HEK293T (cell line): Measurements from ENCODE around the gene SMC3.

Experiments used
- CTCF ChIA-PET: fragments of 350-600 bp; formaldehyde crosslinking; extraction: SDS; loops from one replicate; lab custom pipeline; 2021; ENCODE audit warnings: antibody characterized with exemption, inconsistent platforms; lab: Yijun Ruan, JAX
- POLR2A ChIA-PET: fragments of 350-600 bp; formaldehyde crosslinking; extraction: SDS; loops from one replicate; lab custom pipeline; 2020; ENCODE audit warnings: antibody characterized with exemption, inconsistent platforms; lab: Yijun Ruan, JAX
- DNase-seq: peaks from one replicate; pipeline ENCODE4 v3.0.0; 2012; ENCODE audit warnings: mixed read lengths; ENCODE audit errors: extremely low spot score
- ARNT ChIP-seq: fragments of 450-650 bp; IDR thresholded peaks from 2 replicates; pipeline ENCODE4 v1.6.1; 2017; ENCODE audit warnings: mild to moderate bottlenecking
- BHLHE40 ChIP-seq: fragments of 450-650 bp; IDR thresholded peaks from 2 replicates; pipeline ENCODE4 v1.6.1; 2016; ENCODE audit warnings: mild to moderate bottlenecking, moderate library complexity, borderline replicate concordance
- CTBP1 ChIP-seq: fragments of 450-650 bp; IDR thresholded peaks from 2 replicates; pipeline ENCODE4 v1.6.1; 2016; ENCODE audit warnings: borderline replicate concordance
- ELF4 ChIP-seq: fragments of 450-650 bp; IDR thresholded peaks from 2 replicates; pipeline ENCODE4 v1.6.1; 2017; ENCODE audit warnings: antibody characterized with exemption
- FOXA1 ChIP-seq: fragments of 450-650 bp; IDR thresholded peaks from 2 replicates; pipeline ENCODE4 v1.6.1; 2016; ENCODE audit warnings: mild to moderate bottlenecking
- FOXK2 ChIP-seq: fragments of 450-650 bp; IDR thresholded peaks from 2 replicates; pipeline ENCODE4 v1.6.1; 2016; ENCODE audit warnings: mild to moderate bottlenecking
- FOXM1 ChIP-seq: fragments of 450-650 bp; IDR thresholded peaks from 2 replicates; pipeline ENCODE4 v1.6.1; 2017; ENCODE audit warnings: mild to moderate bottlenecking, borderline replicate concordance
- HDGF ChIP-seq: fragments of 450-650 bp; IDR thresholded peaks from 2 replicates; pipeline ENCODE4 v1.6.1; 2017; ENCODE audit warnings: antibody characterized with exemption, borderline replicate concordance
- L3MBTL2 ChIP-seq: fragments of 450-650 bp; conservative IDR thresholded peaks from 2 replicates; pipeline ENCODE4 v1.6.1; 2016; ENCODE audit warnings: mild to moderate bottlenecking
- LEF1 ChIP-seq: fragments of 450-650 bp; IDR thresholded peaks from 2 replicates; pipeline ENCODE4 v1.6.1; 2017; ENCODE audit warnings: mild to moderate bottlenecking, borderline replicate concordance
- NFRKB ChIP-seq: fragments of 450-650 bp; IDR thresholded peaks from 2 replicates; pipeline ENCODE4 v1.6.1; 2016; ENCODE audit warnings: mild to moderate bottlenecking, moderate library complexity
- PKNOX1 ChIP-seq: fragments of 450-650 bp; IDR thresholded peaks from 2 replicates; pipeline ENCODE4 v1.6.1; 2016
- SP1 ChIP-seq: fragments of 450-650 bp; IDR thresholded peaks from 2 replicates; pipeline ENCODE4 v1.6.1; 2017
- SUZ12 ChIP-seq: fragments of 450-650 bp; IDR thresholded peaks from 2 replicates; pipeline ENCODE4 v1.6.1; 2016; ENCODE audit warnings: mild to moderate bottlenecking
- TARDBP ChIP-seq: fragments of 450-650 bp; IDR thresholded peaks from 2 replicates; pipeline ENCODE4 v1.6.1; 2016
- ZNF384 ChIP-seq: fragments of 450-650 bp; IDR thresholded peaks from 2 replicates; pipeline ENCODE4 v1.6.1; 2016

SMC3 gene

DNA sequence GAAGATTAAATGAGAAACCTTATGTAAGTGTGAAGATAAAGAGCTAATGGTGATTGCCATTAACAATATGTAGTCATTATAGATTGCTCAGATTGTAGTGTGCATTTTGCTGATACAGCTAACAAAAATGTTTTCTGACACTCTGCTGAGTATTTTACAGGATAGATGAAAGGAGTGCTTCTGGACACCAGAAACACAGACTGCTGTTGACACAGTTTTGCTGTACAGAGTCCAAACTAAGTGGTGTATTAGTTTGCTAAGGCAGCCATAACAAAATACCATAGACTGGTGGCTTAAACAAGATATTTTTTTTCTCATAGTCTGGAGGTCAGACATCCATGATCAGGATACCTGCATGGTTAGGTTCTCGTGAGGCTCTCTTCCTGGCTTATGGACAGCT is 2.2 kb downstream of the SMC3 start:
- ChIA-PET POLR2A (no interaction called here), CTCF (no interaction called here)
- DNase-seq = no peak
- TF ChIP-seq L3MBTL2 = no peak
- TF ChIP-seq HDGF = no peak
- no peak for TF ChIP-seq ELF4
- no peak for TF ChIP-seq TARDBP
- no peak for TF ChIP-seq FOXA1
- no peak for TF ChIP-seq BHLHE40
- TF ChIP-seq FOXK2 = no peak
- TF ChIP-seq CTBP1 = no peak

DNA sequence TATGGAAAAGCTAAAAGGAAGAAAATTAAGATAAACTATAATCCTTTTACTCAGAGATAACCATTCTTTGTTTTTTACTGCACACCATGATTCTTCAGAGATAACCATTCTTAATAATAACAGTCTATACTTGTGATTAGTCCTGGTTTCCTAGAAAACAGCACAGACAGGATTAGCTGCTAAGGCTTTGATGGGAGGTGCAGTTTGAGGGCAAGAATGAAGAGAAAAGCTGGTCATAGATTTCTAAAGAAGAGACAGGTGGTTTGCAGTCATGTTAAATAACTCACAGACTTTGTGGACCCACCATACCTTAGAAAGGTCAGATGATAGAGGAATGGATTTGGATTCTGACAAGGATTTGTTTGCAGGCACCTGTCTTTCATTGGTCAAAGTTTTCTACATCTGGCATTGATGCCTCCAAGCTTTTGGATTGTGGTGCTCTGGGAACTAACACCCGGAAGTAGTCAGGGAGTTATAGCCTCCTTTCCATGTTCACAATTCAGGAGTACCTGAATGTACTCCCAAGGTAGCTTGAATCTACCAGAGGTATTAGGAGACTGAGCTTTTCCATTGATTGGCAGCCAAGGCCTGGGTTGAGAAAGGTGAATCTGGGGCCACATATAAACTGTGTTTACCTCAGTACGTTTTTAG is 3.7 kb downstream of the SMC3 start:
- ChIA-PET POLR2A (interaction anchor here (1.1 kb wide), 1 partner anchor 266 kb away, joined by 3 read pairs; the partner anchor contains the start of gene SMNDC1), CTCF (no interaction called here)
- DNase-seq = no peak
- TF ChIP-seq ELF4 = no peak
- no peak for TF ChIP-seq PKNOX1
- no peak for TF ChIP-seq L3MBTL2

DNA sequence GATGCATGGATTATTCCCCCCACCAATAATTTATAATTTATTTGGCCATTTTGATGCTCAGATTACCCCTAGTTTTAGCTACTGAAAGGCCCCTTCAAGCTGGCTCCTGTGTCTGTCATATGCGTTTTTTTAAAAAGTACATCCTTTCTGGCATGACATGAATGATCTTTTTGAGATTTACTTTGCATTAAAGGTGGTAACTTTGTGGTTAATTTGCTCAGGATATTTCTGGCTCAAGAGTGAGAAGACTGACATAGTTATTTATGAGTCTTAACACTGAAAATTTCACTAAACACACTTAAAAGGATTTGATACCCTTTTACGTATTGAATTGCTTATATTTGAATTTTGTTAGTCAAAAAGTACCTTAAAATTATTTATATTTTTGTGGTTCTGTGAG is 5.4 kb downstream of the SMC3 start:
- TF ChIP-seq PKNOX1 (no peak), FOXM1 (no peak), L3MBTL2 (no peak), TARDBP (no peak), FOXK2 (no peak), HDGF (no peak), ZNF384 (no peak), ARNT (no peak), ELF4 (no peak), SP1 (no peak), FOXA1 (no peak), NFRKB (no peak), SUZ12 (no peak), LEF1 (no peak), CTBP1 (no peak), BHLHE40 (no peak)
- CTCF ChIA-PET = no interaction called here
- POLR2A ChIA-PET = no interaction called here
- no peak for DNase-seq

DNA sequence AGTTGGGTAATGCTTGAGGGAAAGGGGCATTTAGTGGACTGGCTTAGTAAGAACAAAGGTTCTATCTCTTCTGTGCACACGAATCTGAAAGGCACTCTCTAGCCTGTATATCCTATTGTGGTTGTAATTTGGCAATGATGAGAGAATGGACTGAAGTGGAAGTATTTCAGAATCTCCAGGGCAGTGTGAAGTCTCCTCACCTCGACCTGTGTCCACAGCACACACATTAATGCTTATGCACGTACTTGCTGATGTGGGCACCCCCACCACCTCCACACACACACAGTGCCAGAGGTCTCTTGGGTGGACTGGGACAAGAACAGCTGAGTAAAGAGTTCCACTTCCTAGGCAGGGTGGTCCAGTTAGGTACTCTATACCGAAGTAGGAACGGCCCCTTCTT is 6.9 kb downstream of the SMC3 start:
- ChIA-PET CTCF (no interaction called here), POLR2A (no interaction called here)
- no peak for TF ChIP-seq BHLHE40
- no peak for TF ChIP-seq LEF1
- no peak for TF ChIP-seq ZNF384
- TF ChIP-seq SP1 = no peak
- no peak for TF ChIP-seq L3MBTL2
- no peak for TF ChIP-seq TARDBP
- no peak for TF ChIP-seq ELF4
- no peak for DNase-seq

GRCh38 chr10:110576220-110576619 is 8.7 kb downstream of the SMC3 start:
- CTCF ChIA-PET = no interaction called here
- POLR2A ChIA-PET = no interaction called here
- TF ChIP-seq BHLHE40 (no peak), FOXA1 (no peak), TARDBP (no peak), CTBP1 (no peak), ZNF384 (no peak), LEF1 (no peak), FOXK2 (no peak), L3MBTL2 (no peak), SP1 (no peak), NFRKB (no peak), HDGF (no peak), ARNT (no peak), PKNOX1 (no peak), FOXM1 (no peak), ELF4 (no peak), SUZ12 (no peak)
- DNase-seq = no peak

DNA sequence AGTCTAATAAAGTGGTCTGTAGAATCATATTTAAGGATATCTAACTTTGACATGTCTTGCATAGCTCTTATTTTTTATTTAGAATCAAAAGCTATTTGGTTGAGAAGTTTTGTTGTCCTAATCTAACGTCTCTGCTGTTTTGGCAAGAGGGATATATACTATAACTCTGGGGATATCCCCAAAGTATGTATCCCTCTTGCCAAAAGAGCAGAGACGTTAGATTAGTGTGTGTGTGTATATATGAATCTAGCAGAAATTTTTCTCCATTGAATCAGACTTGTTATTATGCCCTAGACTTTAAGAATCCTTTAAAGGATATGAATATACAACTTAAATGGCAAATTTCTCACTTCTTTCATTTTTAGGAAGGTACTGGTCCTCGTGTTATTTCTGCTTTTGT is 9.6 kb downstream of the SMC3 start:
- CTCF ChIA-PET = no interaction called here
- no peak for DNase-seq
- POLR2A ChIA-PET = no interaction called here
- TF ChIP-seq SUZ12 = no peak
- no peak for TF ChIP-seq NFRKB
- TF ChIP-seq PKNOX1 = no peak
- TF ChIP-seq L3MBTL2 = no peak
- no peak for TF ChIP-seq FOXM1
- no peak for TF ChIP-seq FOXK2
- no peak for TF ChIP-seq TARDBP
- no peak for TF ChIP-seq LEF1
- TF ChIP-seq FOXA1 = no peak
- TF ChIP-seq CTBP1 = no peak
- TF ChIP-seq ZNF384 = no peak
- no peak for TF ChIP-seq ELF4
- no peak for TF ChIP-seq HDGF
- TF ChIP-seq BHLHE40 = no peak
- no peak for TF ChIP-seq ARNT
- no peak for TF ChIP-seq SP1
